GOT3 (cell line): ENCODE data around the gene KCNJ11.

ENCODE experiments used
- DNase-seq: peaks from one replicate; lab custom pipeline; 2025; ENCODE audit warnings: mixed read lengths; lab: John Stamatoyannopoulos, UW

KCNJ11 gene

GRCh38 chr11:17391493-17392355 lies 3.3 kb upstream of the KCNJ11 start:
- DNase-seq: no peak

- DNase-seq: no peak
Measured at GRCh38 chr11:17389957-17390649, 1.6 kb upstream of the KCNJ11 start.

- DNase-seq: no peak
Measured at GRCh38 chr11:17389211-17389956, 925 bp upstream of the KCNJ11 start.

GRCh38 chr11:17387811-17388210 lies 648 bp downstream of the KCNJ11 start:
- DNase-seq: no peak

GRCh38 chr11:17387254-17387653 lies 1.2 kb downstream of the KCNJ11 start:
- no peak for DNase-seq

- DNase-seq: no peak
Measured at GRCh38 chr11:17386331-17387084, 2.0 kb downstream of the KCNJ11 start.

GRCh38 chr11:17385926-17386325 lies 2.5 kb downstream of the KCNJ11 start:
- no peak for DNase-seq

- no peak for DNase-seq
Measured at GRCh38 chr11:17385492-17385891, 3.0 kb downstream of the KCNJ11 start.

GRCh38 chr11:17384002-17384511 lies 4.4 kb downstream of the KCNJ11 start:
- no peak for DNase-seq

GRCh38 chr11:17383461-17383860 lies 5.0 kb downstream of the KCNJ11 start:
- DNase-seq: no peak

- no peak for DNase-seq
Measured at GRCh38 chr11:17382046-17382728, 6.3 kb downstream of the KCNJ11 start.

GRCh38 chr11:17381156-17381555 lies 7.3 kb downstream of the KCNJ11 start:
- no peak for DNase-seq

GRCh38 chr11:17379383-17380180 lies 8.9 kb downstream of the KCNJ11 start:
- no peak for DNase-seq

- no peak for DNase-seq
Measured at GRCh38 chr11:17378655-17379054, 9.8 kb downstream of the KCNJ11 start.

GRCh38 chr11:17376493-17376892 lies 12.0 kb downstream of the KCNJ11 start:
- no peak for DNase-seq

- no peak for DNase-seq
Measured at GRCh38 chr11:17375547-17375946, 12.9 kb downstream of the KCNJ11 start.

- no peak for DNase-seq
Measured at GRCh38 chr11:17371614-17372013, 16.8 kb downstream of the KCNJ11 start.

GRCh38 chr11:17369684-17370243 lies 18.7 kb downstream of the KCNJ11 start:
- no peak for DNase-seq

GRCh38 chr11:17369094-17369493 lies 19.4 kb downstream of the KCNJ11 start:
- no peak for DNase-seq

GRCh38 chr11:17368551-17368950 lies 19.9 kb downstream of the KCNJ11 start:
- DNase-seq: no peak
